Astrocyte (in vitro differentiated cells and primary cell): Measurements from ENCODE around the gene ERMARD.

Experiments
- CTCF ChIP-seq: IDR thresholded peaks from 2 replicates; pipeline ENCODE4 v1.5.1; 2011; ENCODE audit warnings: low read depth, mild to moderate bottlenecking, inconsistent platforms, low read length, moderate library complexity; ENCODE audit not compliant: insufficient read depth
- EZH2 ChIP-seq: IDR thresholded peaks from 2 replicates; pipeline ENCODE4 v1.6.1; 2012; ENCODE audit warnings: mild to moderate bottlenecking, low read length, inconsistent platforms; ENCODE audit not compliant: insufficient read depth

DNA sequence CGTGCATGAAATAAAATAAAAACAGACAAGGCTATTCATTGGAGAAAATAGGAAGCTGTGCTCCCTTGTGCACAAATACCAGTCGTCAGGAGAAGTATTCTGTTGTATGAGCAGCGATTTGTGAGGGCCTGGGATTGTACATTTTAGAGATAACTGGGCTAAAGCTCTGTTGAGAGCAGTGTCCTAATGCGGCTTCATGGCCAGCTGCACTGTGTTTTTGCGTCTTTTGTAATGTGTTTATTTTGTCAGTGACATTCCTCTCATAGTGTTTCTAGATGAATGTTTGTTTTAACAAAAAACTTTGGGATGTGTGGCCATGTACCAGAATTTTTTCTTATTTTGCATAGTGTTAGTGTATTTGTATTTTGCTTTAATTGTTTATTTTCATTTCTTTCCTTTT, 14.8 kb downstream of the ERMARD start:
- no peak for TF ChIP-seq CTCF
- TF ChIP-seq EZH2, result no peak
